HepG2 (cell line): Measurements from ENCODE around the gene FAM89B. TPM values are rescaled to one million over a fixed set of nuclear protein-coding genes. Genes with fewer than 3 reads are reported as not detected.

Source experiments
- ATAC-seq: fragments of 200-7000 bp; cut with Tn5 transposase; 3 replicates; pipeline ENCODE4 v1.9.1; 2020; ENCODE audit warnings: mild to moderate bottlenecking, moderate library complexity
- BruUV-seq: library from RNA; stranded (reverse); fragments of 400-500 nt; replicated peaks from 2 replicates; lab custom pipeline; 2021; lab: Mats Ljungman, UMichigan
- CTCF ChIA-PET: fragments of 300-600 bp; formaldehyde crosslinking; extraction: SDS; loops from one replicate; lab custom pipeline; 2021; ENCODE audit warnings: low total read pairs, inconsistent platforms, low intra/inter-chr PET ratio; lab: Yijun Ruan, JAX
- POLR2A ChIA-PET: fragments of 350-600 bp; sonication (Branson Sonifier 250); formaldehyde crosslinking; loops from one replicate; lab custom pipeline; 2020; ENCODE audit warnings: antibody characterized with exemption, inconsistent platforms; lab: Yijun Ruan, JAX
- DNase-seq: peaks from one replicate; pipeline ENCODE4 v3.0.0-alpha.2; 2015; ENCODE audit warnings: low spot score
- FAIRE-seq: peaks from 3 replicates; lab custom pipeline; 2011; peaks lifted over from hg19 to GRCh38; lab: Jason Lieb, UNC
- H2AFZ ChIP-seq: one replicate; pipeline ENCODE4 v1.6.1; 2011; ENCODE audit warnings: low read length, inconsistent platforms
- H3K27ac ChIP-seq: fragments of 300-600 bp; 3 replicates; pipeline ENCODE4 v1.8.0; 2011; ENCODE audit warnings: mixed run types, mild to moderate bottlenecking, mixed read lengths, low read length, inconsistent platforms; ENCODE audit not compliant: insufficient read depth; ENCODE audit errors: extremely low read length
- H3K27me3 ChIP-seq, 2 experiments: fragments of 200-600 bp in 1 of 2; 2 replicates in 1 of 2; 3 replicates in 1 of 2; pipeline versions ENCODE4 v1.6.0 to v1.8.0; 2011; ENCODE audit warnings: low read length in 2 of 2, mild to moderate bottlenecking in 2 of 2, moderate library complexity in 2 of 2, inconsistent platforms in 1 of 2; ENCODE audit not compliant: insufficient read depth in 2 of 2, control insufficient read depth in 1 of 2
- H3K36me3 ChIP-seq, 2 experiments: fragments of 200-600 bp in 1 of 2; replicated peaks in 1 of 2; 2 replicates in 1 of 2; 3 replicates in 1 of 2; pipeline versions ENCODE4 v1.5.1 to v1.8.0; 2011; ENCODE audit warnings: low read length in 2 of 2, inconsistent platforms in 1 of 2; ENCODE audit not compliant: insufficient read depth in 2 of 2, control insufficient read depth in 1 of 2
- H3K4me1 ChIP-seq: 2 replicates; pipeline ENCODE4 v1.5.1; 2012; ENCODE audit warnings: low read length, inconsistent platforms; ENCODE audit not compliant: insufficient read depth
- H3K4me2 ChIP-seq: 2 replicates; pipeline ENCODE4 v1.6.0; 2011; ENCODE audit warnings: low read depth, low read length, inconsistent platforms
- H3K4me3 ChIP-seq, 3 experiments: fragments of 200-600 bp in 1 of 3; sonication (generic), shearing (Covaris generic) in 1 of 3; replicated peaks in 1 of 3; 2 replicates each; pipeline ENCODE4 v1.5.1; 2011 to 2016; ENCODE audit warnings: low read length in 3 of 3, inconsistent platforms in 2 of 3, low read depth in 2 of 3, mild to moderate bottlenecking in 2 of 3, control low read depth in 1 of 3, mixed read lengths in 1 of 3; ENCODE audit not compliant: insufficient read depth in 1 of 3
- H3K79me2 ChIP-seq: one replicate; pipeline ENCODE4 v1.6.1; 2011; ENCODE audit warnings: low read length, inconsistent platforms; ENCODE audit not compliant: insufficient read depth
- H3K9ac ChIP-seq: 2 replicates; pipeline ENCODE4 v1.6.0; 2011; ENCODE audit warnings: mild to moderate bottlenecking, low read depth, low read length, inconsistent platforms; ENCODE audit not compliant: insufficient read depth
- H3K9me3 ChIP-seq: 2 replicates; pipeline ENCODE4 v1.5.1; 2012; ENCODE audit warnings: mild to moderate bottlenecking, low read length
- H4K20me1 ChIP-seq: 2 replicates; pipeline ENCODE4 v1.6.0; 2011; ENCODE audit warnings: inconsistent platforms, mild to moderate bottlenecking, low read length, moderate library complexity; ENCODE audit not compliant: insufficient read depth
- ARID4A ChIP-seq: sonication (generic); formaldehyde crosslinking; IDR thresholded peaks from 2 replicates; pipeline ENCODE4 v1.5.0; 2020; ENCODE audit warnings: mild to moderate bottlenecking, missing genetic modification reagents, borderline replicate concordance
- CENPBD1 ChIP-seq: sonication (generic); formaldehyde crosslinking; IDR thresholded peaks from 2 replicates; pipeline ENCODE4 v1.8.0; 2022; ENCODE audit warnings: missing genetic modification reagents, low read depth, mild to moderate bottlenecking, borderline replicate concordance
- HDAC1 ChIP-seq: sonication (generic); formaldehyde crosslinking; IDR thresholded peaks from 2 replicates; pipeline ENCODE4 v1.5.1; 2020; ENCODE audit warnings: mild to moderate bottlenecking, missing genetic modification reagents
- HNF1B ChIP-seq: sonication (generic); formaldehyde crosslinking; IDR thresholded peaks from 2 replicates; pipeline ENCODE4 v1.5.1; 2020; ENCODE audit warnings: mild to moderate bottlenecking, moderate library complexity, missing genetic modification reagents
- HOXA3 ChIP-seq: sonication (generic); formaldehyde crosslinking; IDR thresholded peaks from 2 replicates; pipeline ENCODE4 v1.5.0; 2020; ENCODE audit warnings: missing genetic modification reagents
- KDM2A ChIP-seq: sonication (generic); formaldehyde crosslinking; IDR thresholded peaks from 2 replicates; pipeline ENCODE4 v1.4.0; 2020; ENCODE audit warnings: low read depth, missing genetic modification reagents, borderline replicate concordance
- KDM3A ChIP-seq: IDR thresholded peaks from 2 replicates; pipeline ENCODE4 v1.6.1; 2018; ENCODE audit warnings: low read depth, missing compliant biosample characterization
- MZF1 ChIP-seq: sonication (generic); formaldehyde crosslinking; IDR thresholded peaks from 2 replicates; pipeline ENCODE4 v1.8.1; 2023; ENCODE audit warnings: mild to moderate bottlenecking, missing genetic modification reagents, borderline replicate concordance
- PCBP1 ChIP-seq: fragments of 200-400 bp; formaldehyde crosslinking; IDR thresholded peaks from 2 replicates; pipeline ENCODE4 v1.6.1; 2017; ENCODE audit warnings: mild to moderate bottlenecking, low read depth, low read length, borderline replicate concordance
- PITX1 ChIP-seq: sonication (generic); formaldehyde crosslinking; IDR thresholded peaks from 2 replicates; pipeline ENCODE4 v1.5.1; 2020; ENCODE audit warnings: mild to moderate bottlenecking, missing genetic modification reagents
- RAD21 ChIP-seq: fragments of 450-650 bp; formaldehyde crosslinking; IDR thresholded peaks from 2 replicates; pipeline ENCODE4 v1.5.0; 2020; ENCODE audit warnings: mild to moderate bottlenecking
- ZFX ChIP-seq: sonication (generic); formaldehyde crosslinking; IDR thresholded peaks from 2 replicates; pipeline ENCODE4 v1.4.0; 2020; ENCODE audit warnings: mild to moderate bottlenecking, low read depth, missing genetic modification reagents, moderate library complexity
- ZMYM3 ChIP-seq: sonication (generic); formaldehyde crosslinking; IDR thresholded peaks from 2 replicates; pipeline ENCODE4 v1.5.1; 2020; ENCODE audit warnings: mild to moderate bottlenecking, missing genetic modification reagents
- ZNF605 ChIP-seq: sonication (generic); formaldehyde crosslinking; IDR thresholded peaks from 2 replicates; pipeline ENCODE4 v1.8.0; 2022; ENCODE audit warnings: mild to moderate bottlenecking, missing genetic modification reagents
- WGBS: methylation state at CpG from one replicate; pipeline ENCODE4 v1.1.6; 2017; ENCODE audit warnings: low lambda C conversion rate; 5-methylcytosine and 5-hydroxymethylcytosine counted together
- in situ Hi-C: cut with HindIII; loops from 2 replicates; pipeline ENCODE4 v1.10.0; 2017; ENCODE audit warnings: low pct_unique_long_range_greater_than_20kb; ENCODE audit not compliant: extremely low pct_ligation_motif_present
- intact Hi-C: fragments of 100-400 bp; cut with micrococcal nuclease; formaldehyde crosslinking; loops from one replicate; pipeline ENCODE4 v1.10.0; 2022; ENCODE audit not compliant: unreplicated experiment
- polyA plus RNA-seq, 8 experiments: library from polyadenylated mRNA; depleted of rRNA in 3 of 8; stranded (reverse) in 7 of 8; unstranded in 1 of 8; fragments of >200 nt; fragmentation: Illumina TruSeq in 4 of 8; extraction: Trizol in 4 of 8; gene quantifications; 2 replicates each; pipeline versions ENCODE4 v1.2.1 to v1.2.3, GENCODE V29; 2011 to 2016; ENCODE audit warnings: low read depth in 4 of 8, missing spikeins in 1 of 8, mixed read lengths in 1 of 8; ENCODE audit not compliant: insufficient read depth in 1 of 8
- total RNA-seq, 5 experiments: library from RNA; depleted of rRNA; stranded (reverse); fragments of >200 nt; fragmentation: Illumina TruSeq; extraction: Trizol; gene quantifications; 2 replicates each; pipeline ENCODE4 v1.2.3, GENCODE V29; 2016; ENCODE audit warnings: low read depth in 1 of 5
- TF ChIP-seq, protein P1 (sequence below): sonication (generic); formaldehyde crosslinking; IDR thresholded peaks from 2 replicates; pipeline ENCODE4 v1.4.0; 2020; ENCODE audit warnings: mild to moderate bottlenecking, missing genetic modification reagents

The FAM89B gene
- total and polyA plus RNA-seq, 2 of the 13 experiments (the other 11 are each of a cell fraction or from before 2014, with no cell fraction given): 5.7 to 8.0 TPM

GRCh38 chr11:65588199-65589054 lies 16.1 kb downstream of the FAM89B start:
- Histone ChIP-seq H3K9me3 (no peaks in the 10 kb centered on the region), H3K36me3 (no peaks in the 10 kb centered on the region), H3K4me3 (no peak overlapping the region), H3K27me3 (no peaks in the 10 kb centered on the region), H3K9ac (no peak overlapping the region), H4K20me1 (no peaks in the 10 kb centered on the region), H3K4me2 (peak overlapping the region; percentile 4; the same call in 1 of the 2 replicates), H2AFZ (no peak overlapping the region), H3K4me1 (peaks cover 25% of the 10 kb centered on the region), H3K27ac (no peak overlapping the region), H3K79me2 (no peaks in the 10 kb centered on the region)
- BruUV-seq: no TSS peak
- ChIA-PET CTCF (interaction anchor here (2.2 kb wide), 1 partner anchor 14 kb away, joined by 16 read pairs; no protein-coding TSS in a partner anchor), POLR2A (interaction anchor here (1.2 to 1.5 kb wide), 3 partner anchors 11 to 18 kb away, joined by 3 to 6 read pairs (median 4); partner anchors contain the start of gene ZNRD2)
- FAIRE-seq: peak; percentile 70
- in situ Hi-C loops (loop anchor here (5.0 kb wide), 1 partner anchor 46 kb away; no protein-coding TSS in a partner anchor), intact Hi-C loops (no loop called here)
- 59% methylated on average over 7 of the region's 13 CpGs for WGBS
- peak; percentile 90 for ATAC-seq
- DNase-seq: peak; percentile 73
- TF ChIP-seq MZF1 (no peak), ZMYM3 (CRISPR knock-in tag) (0 out of 2 replicates have a peak, but pooled peaks have one; percentile 18), KDM2A (peak; percentile 50; the same call in 1 of the 2 replicates), CENPBD1 (CRISPR knock-in tag) (no peak), HDAC1 (CRISPR knock-in tag) (0 out of 2 replicates have a peak, but pooled peaks have one; percentile 25), PITX1 (CRISPR knock-in tag) (no peak), HOXA3 (CRISPR knock-in tag) (0 out of 2 replicates have a peak, but pooled peaks have one; percentile 19), ARID4A (peak; percentile 34; the same call in 1 of the 2 replicates), RAD21 (peak; percentile 84), ZNF605 (CRISPR knock-in tag) (0 out of 2 replicates have a peak, but pooled peaks have one; percentile 61), HNF1B (CRISPR knock-in tag) (peak; percentile 65; the same call in 1 of the 2 replicates), PCBP1 (0 out of 2 replicates have a peak, but pooled peaks have one; percentile 30), KDM3A (CRISPR knock-in tag) (peak; percentile 57; the same call in 1 of the 2 replicates), ZFX (CRISPR knock-in tag) (peak; percentile 24; the same call in 1 of the 2 replicates)
- TF ChIP-seq, protein P1, sequence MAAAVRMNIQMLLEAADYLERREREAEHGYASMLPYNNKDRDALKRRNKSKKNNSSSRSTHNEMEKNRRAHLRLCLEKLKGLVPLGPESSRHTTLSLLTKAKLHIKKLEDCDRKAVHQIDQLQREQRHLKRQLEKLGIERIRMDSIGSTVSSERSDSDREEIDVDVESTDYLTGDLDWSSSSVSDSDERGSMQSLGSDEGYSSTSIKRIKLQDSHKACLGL (CRISPR knock-in tag): 0 out of 2 replicates have a peak, but pooled peaks have one; percentile 24
